Neural cell (in vitro differentiated cells): ENCODE results near the gene SLC66A2.

Experiments used
- EP300 ChIP-seq: fragments of 450-650 bp; conservative IDR thresholded peaks from 2 replicates; pipeline ENCODE4 v1.6.1; 2014; ENCODE audit warnings: antibody characterized with exemption, mild to moderate bottlenecking, moderate library complexity; ENCODE audit not compliant: poor library complexity, severe bottlenecking
- EZH2 ChIP-seq: fragments of 200-600, 300-800 bp; shearing (Covaris generic), sonication (generic); IDR thresholded peaks from 2 replicates; pipeline ENCODE4 v1.6.1; 2014; ENCODE audit warnings: antibody characterized with exemption, low read length, borderline replicate concordance, mild to moderate bottlenecking; ENCODE audit not compliant: insufficient read depth, poor library complexity, severe bottlenecking
- MXI1 ChIP-seq: fragments of 450-650 bp; conservative IDR thresholded peaks from 2 replicates; pipeline ENCODE4 v1.6.1; 2014; ENCODE audit warnings: antibody characterized with exemption, mild to moderate bottlenecking; ENCODE audit not compliant: poor library complexity, severe bottlenecking
- POLR2AphosphoS5 ChIP-seq: IDR thresholded peaks from 2 replicates; pipeline ENCODE4 v1.6.1; 2012
- RAD21 ChIP-seq: fragments of 450-650 bp; conservative IDR thresholded peaks from 2 replicates; pipeline ENCODE4 v1.6.1; 2014; ENCODE audit warnings: antibody characterized with exemption, mild to moderate bottlenecking, moderate library complexity
- SMC3 ChIP-seq: fragments of 450-650 bp; conservative IDR thresholded peaks from 2 replicates; pipeline ENCODE4 v1.6.1; 2014; ENCODE audit warnings: antibody characterized with exemption, mild to moderate bottlenecking, moderate library complexity; ENCODE audit not compliant: poor library complexity
- TAF1 ChIP-seq: IDR thresholded peaks from 2 replicates; pipeline ENCODE4 v1.6.1; 2012; ENCODE audit warnings: low read depth
- TF ChIP-seq, protein P1 (sequence below): IDR thresholded peaks from 2 replicates; pipeline ENCODE4 v1.6.1; 2012; ENCODE audit warnings: borderline replicate concordance
- TF ChIP-seq, protein P2 (sequence below): fragments of 450-650 bp; IDR thresholded peaks from 2 replicates; pipeline ENCODE4 v1.5.1; 2014; ENCODE audit warnings: antibody characterized with exemption, mild to moderate bottlenecking, moderate library complexity; ENCODE audit not compliant: poor library complexity, severe bottlenecking

DNA sequence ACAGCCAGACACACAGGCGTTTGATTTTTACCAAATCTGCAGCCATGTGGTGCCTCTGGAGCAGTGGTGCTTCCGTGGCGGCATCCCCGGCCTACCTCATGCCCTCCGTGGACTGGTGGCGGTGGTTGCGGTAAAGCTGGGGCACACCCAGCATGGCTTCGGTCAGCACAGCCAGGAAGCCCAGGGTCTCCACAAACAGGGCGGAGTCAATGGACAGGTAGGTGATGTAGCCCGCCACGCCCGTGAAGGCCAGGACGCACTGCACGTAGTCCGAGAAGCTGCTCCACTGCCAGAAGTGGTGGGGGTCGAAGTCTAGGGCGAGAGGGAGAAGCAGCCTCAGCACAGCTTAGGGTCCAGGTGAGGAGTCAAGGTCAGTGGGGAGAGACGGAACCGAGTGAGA, 32.4 kb downstream of the SLC66A2 start:
- no peak for TF ChIP-seq EP300
- TF ChIP-seq, protein P1, sequence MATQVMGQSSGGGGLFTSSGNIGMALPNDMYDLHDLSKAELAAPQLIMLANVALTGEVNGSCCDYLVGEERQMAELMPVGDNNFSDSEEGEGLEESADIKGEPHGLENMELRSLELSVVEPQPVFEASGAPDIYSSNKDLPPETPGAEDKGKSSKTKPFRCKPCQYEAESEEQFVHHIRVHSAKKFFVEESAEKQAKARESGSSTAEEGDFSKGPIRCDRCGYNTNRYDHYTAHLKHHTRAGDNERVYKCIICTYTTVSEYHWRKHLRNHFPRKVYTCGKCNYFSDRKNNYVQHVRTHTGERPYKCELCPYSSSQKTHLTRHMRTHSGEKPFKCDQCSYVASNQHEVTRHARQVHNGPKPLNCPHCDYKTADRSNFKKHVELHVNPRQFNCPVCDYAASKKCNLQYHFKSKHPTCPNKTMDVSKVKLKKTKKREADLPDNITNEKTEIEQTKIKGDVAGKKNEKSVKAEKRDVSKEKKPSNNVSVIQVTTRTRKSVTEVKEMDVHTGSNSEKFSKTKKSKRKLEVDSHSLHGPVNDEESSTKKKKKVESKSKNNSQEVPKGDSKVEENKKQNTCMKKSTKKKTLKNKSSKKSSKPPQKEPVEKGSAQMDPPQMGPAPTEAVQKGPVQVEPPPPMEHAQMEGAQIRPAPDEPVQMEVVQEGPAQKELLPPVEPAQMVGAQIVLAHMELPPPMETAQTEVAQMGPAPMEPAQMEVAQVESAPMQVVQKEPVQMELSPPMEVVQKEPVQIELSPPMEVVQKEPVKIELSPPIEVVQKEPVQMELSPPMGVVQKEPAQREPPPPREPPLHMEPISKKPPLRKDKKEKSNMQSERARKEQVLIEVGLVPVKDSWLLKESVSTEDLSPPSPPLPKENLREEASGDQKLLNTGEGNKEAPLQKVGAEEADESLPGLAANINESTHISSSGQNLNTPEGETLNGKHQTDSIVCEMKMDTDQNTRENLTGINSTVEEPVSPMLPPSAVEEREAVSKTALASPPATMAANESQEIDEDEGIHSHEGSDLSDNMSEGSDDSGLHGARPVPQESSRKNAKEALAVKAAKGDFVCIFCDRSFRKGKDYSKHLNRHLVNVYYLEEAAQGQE: no peak
- TF ChIP-seq, protein P2, sequence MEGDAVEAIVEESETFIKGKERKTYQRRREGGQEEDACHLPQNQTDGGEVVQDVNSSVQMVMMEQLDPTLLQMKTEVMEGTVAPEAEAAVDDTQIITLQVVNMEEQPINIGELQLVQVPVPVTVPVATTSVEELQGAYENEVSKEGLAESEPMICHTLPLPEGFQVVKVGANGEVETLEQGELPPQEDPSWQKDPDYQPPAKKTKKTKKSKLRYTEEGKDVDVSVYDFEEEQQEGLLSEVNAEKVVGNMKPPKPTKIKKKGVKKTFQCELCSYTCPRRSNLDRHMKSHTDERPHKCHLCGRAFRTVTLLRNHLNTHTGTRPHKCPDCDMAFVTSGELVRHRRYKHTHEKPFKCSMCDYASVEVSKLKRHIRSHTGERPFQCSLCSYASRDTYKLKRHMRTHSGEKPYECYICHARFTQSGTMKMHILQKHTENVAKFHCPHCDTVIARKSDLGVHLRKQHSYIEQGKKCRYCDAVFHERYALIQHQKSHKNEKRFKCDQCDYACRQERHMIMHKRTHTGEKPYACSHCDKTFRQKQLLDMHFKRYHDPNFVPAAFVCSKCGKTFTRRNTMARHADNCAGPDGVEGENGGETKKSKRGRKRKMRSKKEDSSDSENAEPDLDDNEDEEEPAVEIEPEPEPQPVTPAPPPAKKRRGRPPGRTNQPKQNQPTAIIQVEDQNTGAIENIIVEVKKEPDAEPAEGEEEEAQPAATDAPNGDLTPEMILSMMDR: no peak
- TF ChIP-seq TAF1: no peak
- TF ChIP-seq EZH2: no peak
- TF ChIP-seq RAD21: no peak
- TF ChIP-seq POLR2AphosphoS5: no peak
- TF ChIP-seq SMC3: no peak
- TF ChIP-seq MXI1: no peak
